Panc1 (cell line): Measurements from ENCODE around the gene PCDHB9.
A peak's percentile ranks its signal among the peaks of the same experiment; 100 is the strongest.

Experiments used
- CTCF ChIP-seq: fragments of 450-650 bp; IDR thresholded peaks from 2 replicates; pipeline ENCODE4 v1.5.1; 2017; ENCODE audit warnings: mild to moderate bottlenecking
- POLR2AphosphoS5 ChIP-seq: IDR thresholded peaks from 2 replicates; pipeline ENCODE4 v1.6.1; 2012; ENCODE audit warnings: mild to moderate bottlenecking, low read depth, low read length, moderate library complexity
- REST ChIP-seq, 2 experiments: IDR thresholded peaks; 2 replicates each; pipeline ENCODE4 v1.6.1; 2011 to 2012; ENCODE audit warnings: low read depth in 2 of 2, control low read depth in 1 of 2, low read length in 1 of 2, mild to moderate bottlenecking in 1 of 2, moderate library complexity in 1 of 2; ENCODE audit not compliant: insufficient read depth in 1 of 2
- SIN3A ChIP-seq: IDR thresholded peaks from 2 replicates; pipeline ENCODE4 v1.6.1; 2012; ENCODE audit warnings: low read depth, mild to moderate bottlenecking, low read length, moderate library complexity, borderline replicate concordance; ENCODE audit not compliant: insufficient read depth
- TCF7L2 ChIP-seq: IDR thresholded peaks from 2 replicates; pipeline ENCODE4 v1.6.1; 2011; ENCODE audit warnings: mild to moderate bottlenecking, low read depth, low read length, inconsistent platforms

DNA sequence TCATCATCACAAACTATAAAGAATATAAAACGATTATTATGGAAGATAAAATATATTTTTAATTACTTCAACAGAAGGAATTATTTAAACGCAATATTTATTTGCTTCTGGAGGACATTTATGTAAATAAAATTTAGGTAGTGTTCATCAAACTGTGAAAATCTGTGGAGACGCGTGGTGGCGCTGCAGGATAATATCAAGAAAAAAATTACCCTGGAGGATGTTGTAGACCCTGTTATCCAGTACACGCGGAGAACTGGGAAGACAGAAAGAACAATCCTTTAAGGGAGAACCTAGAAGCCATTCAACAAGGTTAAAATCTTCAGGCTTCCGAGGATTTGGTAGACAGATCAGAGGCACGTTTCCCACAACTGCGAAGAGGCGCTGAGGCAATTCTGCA, 21.5 kb downstream of the PCDHB9 start, which contains the start of gene PCDHB12:
- TF ChIP-seq CTCF (peak; percentile 67), POLR2AphosphoS5 (no peak), SIN3A (no peak), REST (IDR thresholded peaks at IDR 0.05; ENCODE audit: insufficient read depth in 1 of 2, low read depth in 2 of 2, low read length in 1 of 2) (no peak), TCF7L2 (no peak)
